K562 (cell line): Measurements from ENCODE around the gene SMC5. TPM values are rescaled to one million over a fixed set of nuclear protein-coding genes. Genes with fewer than 3 reads are reported as not detected.

Experiments
- BHLHE40 ChIP-seq: IDR thresholded peaks from 2 replicates; pipeline ENCODE4 v1.6.1; 2011; ENCODE audit warnings: low read length, improper control_type of control experiment
- FUS ChIP-seq: fragments of 200-400 bp; formaldehyde crosslinking; optimal IDR thresholded peaks from 2 replicates; pipeline ENCODE3; 2017; ENCODE audit warnings: low read depth, low read length
- KLF13 ChIP-seq: fragments of 450-650 bp; IDR thresholded peaks from 2 replicates; pipeline ENCODE4 v1.6.1; 2016; ENCODE audit warnings: missing genetic modification characterization, low read depth, mild to moderate bottlenecking, missing compliant biosample characterization, moderate library complexity, borderline replicate concordance
- PCBP1 ChIP-seq: fragments of 200-400 bp; formaldehyde crosslinking; IDR thresholded peaks from 2 replicates; pipeline ENCODE4 v1.6.1; 2018; ENCODE audit warnings: mild to moderate bottlenecking, low read depth, low read length; ENCODE audit not compliant: poor library complexity, severe bottlenecking
- RNF2 ChIP-seq: sonication (generic); IDR thresholded peaks from 2 replicates; pipeline ENCODE4 v1.6.1; 2016
- SREBF1 ChIP-seq: fragments of 150-350 bp; IDR thresholded peaks from 2 replicates; pipeline ENCODE4 v1.6.1; 2014; ENCODE audit warnings: antibody characterized with exemption, low read depth, low read length, borderline replicate concordance
- ZBTB7A ChIP-seq: IDR thresholded peaks from 2 replicates; pipeline ENCODE4 v1.6.1; 2011; ENCODE audit warnings: low read depth, mild to moderate bottlenecking, low read length, moderate library complexity, borderline replicate concordance; ENCODE audit not compliant: control insufficient read depth
- ZNF282 ChIP-seq: sonication (generic); formaldehyde crosslinking; IDR thresholded peaks from 2 replicates; pipeline ENCODE4 v1.8.1; 2023; ENCODE audit warnings: missing genetic modification reagents
- polyA plus RNA-seq, 8 experiments: library from polyadenylated mRNA; depleted of rRNA in 4 of 8; stranded (reverse) in 5 of 8; unstranded in 3 of 8; fragments of >200 nt; fragmentation: Nextera tagmentation in 2 of 8; fragmentation: Illumina TruSeq in 1 of 8; extraction: Ambion mirVana in 2 of 8; extraction: Trizol in 1 of 8; gene quantifications; 2 replicates each; pipeline versions ENCODE4 v1.2.1 to v1.2.3, GENCODE V29; 2011 to 2014; ENCODE audit warnings: inconsistent platforms in 1 of 8, missing spikeins in 1 of 8
- total RNA-seq, 7 experiments: library from RNA; depleted of rRNA in 6 of 7; stranded (reverse); fragments of >200 nt in 6 of 7; fragmentation: Illumina TruSeq in 2 of 7; extraction: Trizol in 2 of 7; gene quantifications; 2 replicates each; pipeline versions ENCODE4 v1.2.1 to v1.2.3, GENCODE V29; 2011 to 2021; ENCODE audit warnings: low replicate concordance in 1 of 7
- TF ChIP-seq, protein P1 (sequence below), 2 experiments: fragments of 450-650 bp in 1 of 2; sonication (generic) in 1 of 2; formaldehyde crosslinking in 1 of 2; IDR thresholded peaks; 2 replicates each; pipeline versions ENCODE4 v1.7.1 to v1.9.0; 2016 to 2022; ENCODE audit warnings: inconsistent platforms in 1 of 2, mild to moderate bottlenecking in 1 of 2, missing genetic modification reagents in 1 of 2
- TF ChIP-seq, protein P2 (sequence below): IDR thresholded peaks from 3 replicates; pipeline ENCODE4 v1.6.1; 2011; ENCODE audit warnings: borderline replicate concordance, mild to moderate bottlenecking; ENCODE audit not compliant: insufficient read length, insufficient read depth

Gene SMC5
- total and polyA plus RNA-seq, 9 of the 15 experiments (the other 6 are each of a cell fraction or from before 2014, with no cell fraction given): 3.5 to 43.2 (median 21.4) TPM

DNA sequence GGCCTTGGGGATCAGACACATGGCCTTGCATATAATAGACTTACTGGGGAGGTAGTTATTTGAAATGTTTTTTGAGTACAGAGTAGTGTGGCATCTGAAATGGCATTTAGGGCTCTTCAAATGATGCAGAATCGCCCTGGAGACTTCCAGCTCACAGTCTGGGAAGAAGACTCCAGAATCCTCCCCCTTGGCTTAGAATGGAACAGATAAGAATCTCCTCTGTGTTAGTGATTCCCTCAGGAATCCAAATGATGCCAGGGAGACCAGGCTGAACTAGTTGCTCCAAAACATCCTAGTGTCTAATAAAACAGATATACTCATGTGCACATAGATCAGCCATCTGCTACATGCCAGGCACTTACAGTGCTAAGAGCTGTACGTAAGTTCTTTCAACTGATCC, 38.6 kb upstream of the SMC5 start (continued):
- TF ChIP-seq, protein P1, sequence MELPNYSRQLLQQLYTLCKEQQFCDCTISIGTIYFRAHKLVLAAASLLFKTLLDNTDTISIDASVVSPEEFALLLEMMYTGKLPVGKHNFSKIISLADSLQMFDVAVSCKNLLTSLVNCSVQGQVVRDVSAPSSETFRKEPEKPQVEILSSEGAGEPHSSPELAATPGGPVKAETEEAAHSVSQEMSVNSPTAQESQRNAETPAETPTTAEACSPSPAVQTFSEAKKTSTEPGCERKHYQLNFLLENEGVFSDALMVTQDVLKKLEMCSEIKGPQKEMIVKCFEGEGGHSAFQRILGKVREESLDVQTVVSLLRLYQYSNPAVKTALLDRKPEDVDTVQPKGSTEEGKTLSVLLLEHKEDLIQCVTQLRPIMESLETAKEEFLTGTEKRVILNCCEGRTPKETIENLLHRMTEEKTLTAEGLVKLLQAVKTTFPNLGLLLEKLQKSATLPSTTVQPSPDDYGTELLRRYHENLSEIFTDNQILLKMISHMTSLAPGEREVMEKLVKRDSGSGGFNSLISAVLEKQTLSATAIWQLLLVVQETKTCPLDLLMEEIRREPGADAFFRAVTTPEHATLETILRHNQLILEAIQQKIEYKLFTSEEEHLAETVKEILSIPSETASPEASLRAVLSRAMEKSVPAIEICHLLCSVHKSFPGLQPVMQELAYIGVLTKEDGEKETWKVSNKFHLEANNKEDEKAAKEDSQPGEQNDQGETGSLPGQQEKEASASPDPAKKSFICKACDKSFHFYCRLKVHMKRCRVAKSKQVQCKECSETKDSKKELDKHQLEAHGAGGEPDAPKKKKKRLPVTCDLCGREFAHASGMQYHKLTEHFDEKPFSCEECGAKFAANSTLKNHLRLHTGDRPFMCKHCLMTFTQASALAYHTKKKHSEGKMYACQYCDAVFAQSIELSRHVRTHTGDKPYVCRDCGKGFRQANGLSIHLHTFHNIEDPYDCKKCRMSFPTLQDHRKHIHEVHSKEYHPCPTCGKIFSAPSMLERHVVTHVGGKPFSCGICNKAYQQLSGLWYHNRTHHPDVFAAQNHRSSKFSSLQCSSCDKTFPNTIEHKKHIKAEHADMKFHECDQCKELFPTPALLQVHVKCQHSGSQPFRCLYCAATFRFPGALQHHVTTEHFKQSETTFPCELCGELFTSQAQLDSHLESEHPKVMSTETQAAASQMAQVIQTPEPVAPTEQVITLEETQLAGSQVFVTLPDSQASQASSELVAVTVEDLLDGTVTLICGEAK (IDR thresholded peaks at IDR 0.05): no peak
- TF ChIP-seq, protein P1 (CRISPR knock-in tag; IDR thresholded peaks at IDR 0.05): no peak
- TF ChIP-seq PCBP1 (no peak), KLF13 (tag) (no peak), ZNF282 (CRISPR knock-in tag) (no peak), SREBF1 (no peak), ZBTB7A (no peak), RNF2 (no peak), FUS (no peak), BHLHE40 (no peak)
- TF ChIP-seq, protein P2, sequence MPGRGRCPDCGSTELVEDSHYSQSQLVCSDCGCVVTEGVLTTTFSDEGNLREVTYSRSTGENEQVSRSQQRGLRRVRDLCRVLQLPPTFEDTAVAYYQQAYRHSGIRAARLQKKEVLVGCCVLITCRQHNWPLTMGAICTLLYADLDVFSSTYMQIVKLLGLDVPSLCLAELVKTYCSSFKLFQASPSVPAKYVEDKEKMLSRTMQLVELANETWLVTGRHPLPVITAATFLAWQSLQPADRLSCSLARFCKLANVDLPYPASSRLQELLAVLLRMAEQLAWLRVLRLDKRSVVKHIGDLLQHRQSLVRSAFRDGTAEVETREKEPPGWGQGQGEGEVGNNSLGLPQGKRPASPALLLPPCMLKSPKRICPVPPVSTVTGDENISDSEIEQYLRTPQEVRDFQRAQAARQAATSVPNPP: no peak
